Activated naive CD4-positive, alpha-beta T cell treated with anti-CD3 and anti-CD28 coated beads for 36 hours (primary cell): Measurements from ENCODE around the gene MCAT. TPM values are rescaled to one million over a fixed set of nuclear protein-coding genes. Genes with fewer than 3 reads are reported as not detected.

ENCODE experiments used
- CTCF ChIA-PET: fragments of 350-600 bp; sonication (Branson Sonifier 250); formaldehyde crosslinking; loops from one replicate; lab custom pipeline; 2021; ENCODE audit warnings: antibody characterized with exemption; lab: Charles Lee
- DNase-seq: peaks from one replicate; pipeline ENCODE4 v3.0.0-alpha.2; 2020
- H3K27ac Mint-ChIP-seq: one replicate; pipeline ENCODE4 v1.8.0; 2021; ENCODE audit warnings: mild to moderate bottlenecking, mixed read lengths
- H3K27me3 Mint-ChIP-seq: one replicate; pipeline ENCODE4 v1.8.0; 2021; ENCODE audit warnings: low read depth, mixed read lengths
- H3K36me3 Mint-ChIP-seq: one replicate; pipeline ENCODE4 v1.8.0; 2021; ENCODE audit warnings: low read depth, mixed read lengths
- H3K4me1 Mint-ChIP-seq: one replicate; pipeline ENCODE4 v1.8.0; 2021; ENCODE audit warnings: low read depth, mixed read lengths
- H3K4me3 Mint-ChIP-seq: one replicate; pipeline ENCODE4 v1.8.0; 2021; ENCODE audit warnings: mild to moderate bottlenecking, moderate library complexity, mixed read lengths
- H3K9me3 Mint-ChIP-seq: one replicate; pipeline ENCODE4 v1.8.0; 2021; ENCODE audit warnings: mixed read lengths
- intact Hi-C: fragments of 100-400 bp; cut with micrococcal nuclease; formaldehyde crosslinking; loops from one replicate; pipeline ENCODE4 v1.15.1; 2023
- total RNA-seq, 2 experiments: library from RNA; stranded (reverse); gene quantifications; one replicate each; pipeline ENCODE4 v1.2.3, GENCODE V29; 2021

MCAT gene
- total RNA-seq, 2 experiments from 2014 or later: 10.0 to 10.5 TPM

DNA sequence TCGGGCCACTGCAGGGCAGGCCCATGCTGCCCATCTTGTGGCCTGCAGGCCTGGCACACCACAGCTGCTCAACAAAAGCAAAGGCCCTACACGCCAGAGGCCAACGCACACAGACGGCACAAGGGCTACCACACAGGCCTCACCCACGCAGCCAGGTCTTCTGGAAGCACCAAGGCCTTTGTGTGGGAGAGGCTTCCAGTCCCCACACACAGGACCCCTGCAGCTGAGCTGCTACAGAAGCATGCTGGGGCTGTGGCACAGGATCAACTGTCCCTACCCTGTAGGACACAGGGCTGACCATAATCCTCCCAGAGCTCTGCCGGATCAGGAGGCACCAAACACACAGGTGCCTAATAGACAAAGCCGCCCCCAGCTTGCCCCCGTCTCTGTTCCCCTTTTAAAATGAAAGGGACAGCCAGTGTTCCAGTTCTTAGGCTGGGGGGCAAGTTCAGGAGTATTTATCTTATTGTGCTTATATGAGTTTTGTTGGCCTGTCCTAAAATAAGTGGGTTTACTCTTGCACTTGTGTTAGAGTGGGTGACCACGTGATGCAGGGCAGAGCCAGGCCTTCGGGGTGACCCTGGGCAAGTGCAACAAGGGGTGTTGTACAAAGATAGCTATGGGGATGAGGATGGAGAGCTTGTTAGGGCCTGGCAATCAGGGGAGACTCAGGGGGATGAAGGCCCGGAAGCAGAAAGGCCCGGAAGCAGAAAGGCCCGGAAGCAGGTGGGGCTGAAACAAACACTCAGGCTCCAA, 38.3 kb upstream of the MCAT start:
- Mint-ChIP-seq H3K4me3 (no peak overlapping the region), H3K9me3 (no peaks in the 10 kb centered on the region), H3K36me3 (peaks cover 25% of the 10 kb centered on the region), H3K27me3 (no peaks in the 10 kb centered on the region), H3K4me1 (peaks cover 20% of the 10 kb centered on the region), H3K27ac (no peak overlapping the region)
- no peak for DNase-seq
- intact Hi-C loops: no loop called here
- CTCF ChIA-PET: no interaction called here

DNA sequence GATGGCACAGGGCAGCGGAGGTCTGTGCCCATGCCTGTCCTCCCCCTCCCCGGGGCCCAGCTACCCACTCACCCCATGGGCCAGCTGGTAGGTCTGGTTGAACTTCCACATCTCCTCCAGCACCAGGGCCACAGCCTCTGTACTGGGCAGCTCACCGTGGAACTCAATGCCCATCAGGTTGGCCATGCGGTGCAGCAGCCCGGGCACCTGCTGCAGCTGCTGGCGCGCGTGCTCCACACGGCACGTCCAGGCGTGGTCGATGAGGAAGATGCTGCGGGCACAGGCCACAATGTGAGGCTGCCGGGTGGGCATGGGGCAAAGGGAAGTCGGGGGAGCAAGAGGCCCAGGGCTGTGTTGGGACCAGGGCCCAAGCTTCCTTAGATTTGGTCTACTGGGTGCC, 37.5 kb upstream of the MCAT start:
- Mint-ChIP-seq H3K9me3 (no peaks in the 10 kb centered on the region), H3K27me3 (no peaks in the 10 kb centered on the region), H3K4me1 (peaks cover 20% of the 10 kb centered on the region), H3K36me3 (peaks cover 30% of the 10 kb centered on the region), H3K4me3 (no peak overlapping the region), H3K27ac (no peak overlapping the region)
- DNase-seq: no peak
- intact Hi-C loops: no loop called here
- CTCF ChIA-PET: interaction anchor here (0.9 kb wide), 1 partner anchor 147 kb away, joined by 3 read pairs; no protein-coding TSS in a partner anchor

DNA sequence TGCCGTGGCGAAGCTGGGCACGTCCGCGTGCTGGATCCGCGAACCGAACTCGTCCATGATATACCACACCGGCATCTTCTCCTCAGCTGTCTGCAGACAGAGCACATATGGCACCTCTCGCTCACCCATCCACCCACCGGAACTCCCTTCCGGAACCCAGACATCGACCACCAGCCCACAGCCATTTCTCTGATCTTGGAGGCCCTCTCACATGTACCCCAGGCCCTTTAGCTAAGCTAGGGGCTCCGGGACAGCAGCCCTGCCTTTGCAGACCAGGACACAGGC, 36.7 kb upstream of the MCAT start:
- CTCF ChIA-PET: no interaction called here
- no peak for DNase-seq
- Mint-ChIP-seq H3K4me1 (peaks cover 13% of the 10 kb centered on the region), H3K9me3 (no peaks in the 10 kb centered on the region), H3K27ac (no peak overlapping the region), H3K36me3 (peaks cover 30% of the 10 kb centered on the region), H3K27me3 (no peaks in the 10 kb centered on the region), H3K4me3 (no peak overlapping the region)
- intact Hi-C loops: no loop called here

DNA sequence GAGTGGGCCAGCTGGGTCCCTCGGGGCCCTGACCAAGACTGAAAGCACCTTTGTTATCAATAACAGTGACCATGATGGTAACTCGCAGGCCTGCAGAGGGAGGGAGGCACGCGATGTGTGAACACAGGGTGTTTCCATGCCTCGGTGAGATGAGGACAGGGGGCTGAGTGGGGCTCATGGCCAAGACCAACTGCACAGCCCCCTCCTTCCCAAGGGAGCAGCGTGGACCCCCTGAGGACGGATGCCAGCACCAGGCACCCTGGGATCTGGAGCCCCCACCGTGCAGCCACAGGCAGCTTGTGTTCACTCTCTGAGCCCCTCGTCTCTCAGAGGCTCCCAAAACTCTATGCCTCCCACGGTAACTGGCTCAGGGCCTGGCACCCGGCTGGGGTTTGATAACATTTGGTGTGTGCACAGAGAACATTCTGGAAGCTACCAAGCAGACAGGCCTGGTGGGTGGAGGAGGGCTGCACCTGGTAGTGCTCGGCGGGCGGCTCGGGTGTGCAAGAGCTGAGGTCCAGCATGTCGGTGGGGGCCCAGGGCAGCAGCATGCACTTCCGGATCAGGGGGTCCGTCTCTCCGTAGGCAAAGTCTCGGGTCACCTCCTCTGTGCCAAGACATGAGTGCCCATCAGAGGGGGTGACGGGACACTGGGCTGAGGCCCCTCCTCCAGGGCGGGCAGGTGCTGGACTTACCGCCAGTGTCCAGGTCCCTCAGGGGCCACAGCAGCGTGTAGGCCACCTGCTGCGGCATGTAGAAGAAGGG, 36.1 kb upstream of the MCAT start:
- CTCF ChIA-PET: no interaction called here

DNA sequence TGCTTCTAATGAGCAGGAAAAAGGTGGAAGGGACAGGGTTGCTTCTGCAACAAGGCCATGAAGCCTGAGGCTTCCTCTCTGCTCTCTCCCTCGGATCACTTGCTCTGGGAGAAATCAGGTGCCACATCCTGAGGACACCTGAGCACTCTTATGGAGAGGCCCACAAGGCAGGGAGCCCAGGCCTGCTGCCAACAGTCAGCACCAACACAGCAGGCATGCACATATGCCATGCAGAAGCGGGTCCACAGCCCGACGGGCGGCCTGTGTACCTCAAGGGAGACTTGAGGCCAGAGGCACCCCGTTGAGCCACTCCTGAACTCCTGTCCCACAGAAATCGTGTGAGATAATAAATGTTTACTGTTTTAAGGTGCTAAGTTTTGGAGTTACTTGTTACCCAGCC, 34.3 kb upstream of the MCAT start:
- H3K4me3 Mint-ChIP-seq: no peak overlapping the region
- CTCF ChIA-PET: no interaction called here
- H3K27ac Mint-ChIP-seq: no peak overlapping the region
- H3K9me3 Mint-ChIP-seq: no peaks in the 10 kb centered on the region
- intact Hi-C loops: no loop called here
- H3K36me3 Mint-ChIP-seq: peaks cover 32% of the 10 kb centered on the region
- H3K27me3 Mint-ChIP-seq: no peaks in the 10 kb centered on the region
- DNase-seq: no peak
- peaks cover 2% of the 10 kb centered on the region for H3K4me1 Mint-ChIP-seq

More for the DNA sequence above, 36.1 kb upstream of the MCAT start:
- Mint-ChIP-seq H3K4me1 (peaks cover 8% of the 10 kb centered on the region), H3K4me3 (no peak overlapping the region), H3K36me3 (peaks cover 30% of the 10 kb centered on the region), H3K27me3 (no peaks in the 10 kb centered on the region), H3K27ac (no peak overlapping the region), H3K9me3 (no peaks in the 10 kb centered on the region)
- no peak for DNase-seq
- intact Hi-C loops: no loop called here

DNA sequence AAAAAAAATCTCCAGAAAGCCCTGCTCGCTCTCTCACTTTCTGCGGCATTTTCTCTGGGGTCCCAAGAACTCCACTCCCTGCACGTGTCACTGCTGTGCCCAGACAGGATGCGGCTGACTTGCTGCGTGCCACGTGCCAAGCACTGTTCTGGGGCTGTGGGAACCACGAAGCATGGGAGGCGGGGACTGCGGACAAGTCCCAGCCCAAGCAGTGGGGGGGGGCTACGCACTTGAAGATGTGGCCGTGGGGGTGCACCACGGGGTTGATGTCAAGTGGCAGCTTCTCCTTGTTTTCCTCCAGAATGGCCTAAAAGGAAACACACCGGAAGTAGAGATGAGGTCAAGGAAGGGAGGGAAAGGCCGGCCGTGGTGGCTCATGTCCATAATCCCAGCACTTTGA, 32.9 kb upstream of the MCAT start:
- Mint-ChIP-seq H3K36me3 (peaks cover 35% of the 10 kb centered on the region), H3K9me3 (no peaks in the 10 kb centered on the region), H3K27me3 (no peaks in the 10 kb centered on the region), H3K27ac (no peak overlapping the region), H3K4me1 (no peaks in the 10 kb centered on the region), H3K4me3 (no peak overlapping the region)
- CTCF ChIA-PET: no interaction called here
- intact Hi-C loops: no loop called here
- DNase-seq: no peak

DNA sequence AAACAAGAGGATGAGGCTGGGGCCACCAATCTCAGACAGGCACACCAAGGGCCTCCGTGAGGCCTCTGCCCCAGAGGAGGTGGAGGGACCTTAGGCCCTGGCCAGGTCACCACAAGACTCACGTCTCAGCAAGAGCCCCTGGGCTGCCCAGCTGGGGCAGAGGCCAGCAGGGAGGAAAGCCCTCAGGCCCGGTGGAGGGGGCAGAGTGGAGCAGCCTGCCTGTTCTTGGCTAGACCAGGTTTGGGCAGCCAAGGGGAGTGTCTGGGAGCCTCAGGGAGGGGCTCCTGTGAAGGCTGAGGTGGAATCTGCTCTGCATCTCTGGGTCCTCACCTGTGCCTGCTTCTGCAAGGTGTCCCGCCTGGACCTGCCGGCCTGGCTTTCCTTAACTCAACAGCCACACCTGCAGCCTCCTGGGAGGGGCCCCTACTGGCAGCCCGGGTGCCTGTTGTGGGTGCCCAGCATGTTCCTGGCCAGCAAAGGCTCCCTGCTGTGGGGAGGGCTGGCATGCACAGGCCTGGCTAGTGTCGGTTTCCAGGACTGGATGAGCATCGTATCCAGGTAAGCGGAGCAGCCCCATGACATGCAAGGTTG, 31.8 kb upstream of the MCAT start:
- no peak overlapping the region for H3K4me3 Mint-ChIP-seq
- no peaks in the 10 kb centered on the region for H3K9me3 Mint-ChIP-seq
- H3K27me3 Mint-ChIP-seq: no peaks in the 10 kb centered on the region
- H3K4me1 Mint-ChIP-seq: no peaks in the 10 kb centered on the region
- CTCF ChIA-PET: no interaction called here
- intact Hi-C loops: no loop called here
- H3K27ac Mint-ChIP-seq: no peak overlapping the region
- no peak for DNase-seq
- peaks cover 35% of the 10 kb centered on the region for H3K36me3 Mint-ChIP-seq

DNA sequence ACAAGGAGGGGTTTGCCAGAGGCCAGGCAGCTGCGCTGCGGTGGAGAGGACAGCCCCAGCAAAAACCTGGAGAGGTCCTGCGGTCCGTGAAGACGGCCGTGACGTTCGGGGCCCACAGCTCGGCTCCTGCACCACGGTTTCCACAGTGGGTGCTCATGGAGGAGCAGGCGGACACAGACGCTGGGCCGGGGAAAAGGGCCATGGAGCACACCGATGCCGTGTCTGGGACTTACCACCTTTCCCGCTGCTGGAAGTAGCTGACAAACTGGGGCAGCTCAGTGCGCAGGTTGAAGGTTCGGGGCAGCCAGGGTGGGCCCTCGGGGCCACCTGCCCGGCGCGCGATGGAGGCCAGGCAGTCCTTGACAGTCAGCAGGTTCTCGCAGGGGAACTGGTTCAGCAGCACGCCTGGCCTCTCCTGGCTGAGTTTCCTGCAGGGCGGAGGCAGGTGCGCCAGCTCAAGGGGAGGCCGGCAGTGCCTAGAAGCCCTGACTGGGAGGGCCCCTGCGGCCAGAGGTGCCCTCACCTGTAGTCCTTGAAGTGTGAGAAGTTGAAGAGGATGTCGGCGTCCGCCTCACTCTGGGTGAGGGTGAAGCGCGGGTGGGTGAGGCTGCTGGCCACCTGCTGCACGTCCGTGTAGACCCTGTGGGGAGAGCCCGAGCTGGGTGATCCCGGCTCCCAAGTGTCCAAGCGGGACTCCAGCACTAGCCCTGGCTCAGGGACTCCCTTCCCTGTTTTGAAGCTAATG, 30.9 kb upstream of the MCAT start:
- Mint-ChIP-seq H3K4me1 (no peaks in the 10 kb centered on the region), H3K4me3 (no peak overlapping the region), H3K27me3 (no peaks in the 10 kb centered on the region), H3K9me3 (no peaks in the 10 kb centered on the region), H3K36me3 (peaks cover 29% of the 10 kb centered on the region), H3K27ac (no peak overlapping the region)
- no peak for DNase-seq
- CTCF ChIA-PET: no interaction called here
- intact Hi-C loops: no loop called here

DNA sequence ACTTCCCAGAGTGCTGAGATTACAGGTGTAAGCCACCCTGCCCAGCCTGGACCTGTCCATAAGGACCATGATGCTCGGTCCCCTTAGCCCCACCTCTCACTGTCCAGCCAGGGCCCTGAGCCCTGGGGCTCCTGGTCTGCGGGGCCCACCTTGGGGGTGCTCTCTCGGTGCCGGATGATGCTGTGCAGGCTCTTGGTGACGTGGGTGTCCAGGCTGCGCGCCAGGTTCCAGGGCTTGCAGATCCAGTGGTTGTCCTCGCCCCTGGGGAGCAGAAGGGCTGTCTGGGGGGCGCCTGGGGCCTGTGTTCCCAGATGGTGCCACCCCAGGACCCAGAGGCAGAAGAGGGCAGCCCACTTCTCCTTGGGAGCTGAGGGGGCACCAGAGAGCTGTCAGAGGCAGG, 30.4 kb upstream of the MCAT start:
- CTCF ChIA-PET: no interaction called here
- H3K9me3 Mint-ChIP-seq: no peaks in the 10 kb centered on the region
- no peaks in the 10 kb centered on the region for H3K4me1 Mint-ChIP-seq
- no peaks in the 10 kb centered on the region for H3K27me3 Mint-ChIP-seq
- intact Hi-C loops: no loop called here
- H3K27ac Mint-ChIP-seq: no peak overlapping the region
- DNase-seq: no peak
- no peak overlapping the region for H3K4me3 Mint-ChIP-seq
- peaks cover 30% of the 10 kb centered on the region for H3K36me3 Mint-ChIP-seq

DNA sequence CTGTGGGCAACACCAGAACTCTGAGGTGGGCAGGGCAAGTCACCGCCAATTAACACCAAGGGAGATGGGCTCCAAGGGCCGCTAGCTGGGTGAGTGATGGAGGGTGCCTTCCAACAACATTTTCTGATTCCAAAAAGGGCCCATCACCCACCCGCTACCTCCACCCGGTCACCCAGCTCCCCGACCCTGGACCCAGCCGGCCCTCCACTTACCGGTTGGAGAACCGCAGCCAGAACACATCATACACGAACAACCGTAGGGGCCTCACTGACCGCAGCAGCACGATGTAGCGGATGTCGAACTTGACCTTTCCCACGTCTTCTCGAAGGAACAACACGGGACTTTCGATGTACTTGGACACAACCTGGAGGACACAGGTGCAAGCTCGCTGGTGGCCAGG, 29.0 kb upstream of the MCAT start:
- no peak for DNase-seq
- Mint-ChIP-seq H3K9me3 (no peaks in the 10 kb centered on the region), H3K4me3 (no peak overlapping the region), H3K4me1 (no peaks in the 10 kb centered on the region), H3K27ac (no peak overlapping the region), H3K36me3 (peaks cover 29% of the 10 kb centered on the region), H3K27me3 (no peaks in the 10 kb centered on the region)
- intact Hi-C loops: no loop called here
- CTCF ChIA-PET: no interaction called here

DNA sequence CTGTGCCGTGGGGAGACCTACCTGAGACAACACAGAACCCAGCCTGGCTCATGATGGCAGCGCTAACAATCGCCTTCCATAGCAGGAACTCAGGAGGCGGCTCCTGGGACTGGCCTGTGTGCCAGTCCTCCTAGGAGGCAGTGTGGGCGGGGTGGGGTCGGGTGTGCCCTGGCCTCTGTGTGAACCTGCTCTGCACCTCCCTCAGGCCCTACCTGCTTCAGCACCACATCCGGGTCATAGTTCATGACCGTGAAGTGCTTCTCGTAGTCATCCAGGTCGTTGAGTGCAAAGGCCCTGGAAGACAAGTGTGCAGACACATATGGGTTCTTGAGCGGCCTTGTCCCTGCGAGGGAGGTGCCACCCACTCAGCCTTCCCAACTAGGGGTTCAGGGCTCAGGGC, 28.4 kb upstream of the MCAT start:
- DNase-seq: no peak
- Mint-ChIP-seq H3K4me3 (no peak overlapping the region), H3K9me3 (no peaks in the 10 kb centered on the region), H3K27ac (no peak overlapping the region), H3K4me1 (no peaks in the 10 kb centered on the region), H3K27me3 (no peaks in the 10 kb centered on the region), H3K36me3 (peaks cover 25% of the 10 kb centered on the region)
- CTCF ChIA-PET: no interaction called here
- intact Hi-C loops: no loop called here

DNA sequence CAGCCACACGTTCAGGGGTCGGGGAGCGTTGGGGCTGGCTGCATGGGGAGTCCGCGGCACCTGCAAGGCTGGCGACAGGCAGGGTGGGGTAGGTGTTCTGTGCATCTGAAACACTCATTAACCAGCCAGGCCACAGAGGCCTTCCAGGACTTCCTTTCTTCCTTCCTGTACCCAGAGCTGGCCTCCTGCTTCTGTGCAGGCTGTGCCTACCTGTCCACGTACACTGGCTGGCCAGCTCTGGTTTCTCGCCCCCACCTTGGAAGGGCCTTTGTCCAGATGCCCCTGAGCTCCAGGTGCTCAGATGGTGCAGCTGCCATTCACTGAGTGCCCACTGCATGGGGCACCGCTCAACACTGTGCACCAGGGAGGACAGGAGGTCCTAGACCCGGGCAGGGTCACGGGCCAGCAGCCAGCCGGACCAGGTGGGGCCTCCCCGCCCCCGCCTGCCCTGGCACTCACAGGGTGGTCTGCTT, 27.9 kb upstream of the MCAT start:
- H3K36me3 Mint-ChIP-seq: peaks cover 21% of the 10 kb centered on the region
- CTCF ChIA-PET: no interaction called here

More for the DNA sequence above, 27.9 kb upstream of the MCAT start:
- H3K27me3 Mint-ChIP-seq: no peaks in the 10 kb centered on the region
- no peak overlapping the region for H3K4me3 Mint-ChIP-seq
- intact Hi-C loops: no loop called here
- no peak overlapping the region for H3K27ac Mint-ChIP-seq
- DNase-seq: no peak
- H3K4me1 Mint-ChIP-seq: no peaks in the 10 kb centered on the region
- no peaks in the 10 kb centered on the region for H3K9me3 Mint-ChIP-seq
